Inferior parietal cortex (tissue), 1 donor: Measurements from ENCODE around the gene HEXA.
"Not testable (repeated sequence)": the region's sequence is repeated elsewhere in the genome, so short reads cannot be mapped to it uniquely, and the experiment has no call there.

Experiments used
- DNase-seq: peaks from one replicate; pipeline ENCODE4 v3.0.0-alpha.2; 2016; ENCODE audit errors: extremely low spot score

HEXA gene

GRCh38 chr15:72375846-72376581 lies at the start of gene HEXA:
TSS of gene HEXA (minus strand) at chr15:72376014. CDS start at chr15:72375972, 42 bp downstream.
- peak; percentile 94 for DNase-seq

GRCh38 chr15:72423256-72423655 lies 47.4 kb upstream of the HEXA start:
- DNase-seq: no peak

- DNase-seq: no peak
These were observed 45.7 kb upstream of the HEXA start for GRCh38 chr15:72421484-72421883.

GRCh38 chr15:72420576-72420975 lies 44.8 kb upstream of the HEXA start:
- no peak for DNase-seq

- DNase-seq: not testable (repeated sequence)
These were observed 44.0 kb upstream of the HEXA start for GRCh38 chr15:72419768-72420167.

- DNase-seq: no peak
These were observed 39.5 kb upstream of the HEXA start for GRCh38 chr15:72415304-72415703.

- DNase-seq: not testable (repeated sequence)
These were observed 37.5 kb upstream of the HEXA start for GRCh38 chr15:72413337-72413736.

- DNase-seq: no peak
These were observed 35.7 kb upstream of the HEXA start for GRCh38 chr15:72411544-72411943.

GRCh38 chr15:72411111-72411510 lies 35.3 kb upstream of the HEXA start:
- DNase-seq: no peak

- no peak for DNase-seq
These were observed 31.1 kb upstream of the HEXA start for GRCh38 chr15:72406936-72407335.

GRCh38 chr15:72404841-72405240 lies 29.0 kb upstream of the HEXA start:
- DNase-seq: no peak

- no peak for DNase-seq
These were observed 28.5 kb upstream of the HEXA start for GRCh38 chr15:72404356-72404755.

- no peak for DNase-seq
These were observed 26.9 kb upstream of the HEXA start for GRCh38 chr15:72402726-72403125.

GRCh38 chr15:72398648-72399047 lies 22.8 kb upstream of the HEXA start:
- DNase-seq: no peak

GRCh38 chr15:72397796-72398588 lies 22.2 kb upstream of the HEXA start, which contains the start of gene TMEM202:
TSS of gene TMEM202 (plus strand) at chr15:72398305. CDS start at chr15:72398327, 22 bp downstream.
- DNase-seq: no peak

- DNase-seq: not testable (repeated sequence)
These were observed 20.5 kb upstream of the HEXA start for GRCh38 chr15:72396331-72396730.

- no peak for DNase-seq
These were observed 13.4 kb upstream of the HEXA start for GRCh38 chr15:72389231-72389630.

- DNase-seq: no peak
These were observed 11.9 kb upstream of the HEXA start for GRCh38 chr15:72387741-72388140.

GRCh38 chr15:72382146-72382545 lies 6.3 kb upstream of the HEXA start:
- no peak for DNase-seq

- no peak for DNase-seq
These were observed 4.9 kb upstream of the HEXA start for GRCh38 chr15:72380743-72381142.

GRCh38 chr15:72379856-72380430 lies 4.1 kb upstream of the HEXA start:
- DNase-seq: no peak

- not testable (repeated sequence) for DNase-seq
These were observed 3.3 kb upstream of the HEXA start for GRCh38 chr15:72379106-72379505.

- no peak for DNase-seq
These were observed 1.5 kb upstream of the HEXA start for GRCh38 chr15:72377331-72377730.
